GM18861 (cell line): ENCODE results near the gene NDOR1.

Source experiments
- ATAC-seq: cut with Tn5 transposase; IDR thresholded peaks from one replicate; pipeline ENCODE4 v1.9.1; 2021; ENCODE audit not compliant: unreplicated experiment

NDOR1 gene

DNA sequence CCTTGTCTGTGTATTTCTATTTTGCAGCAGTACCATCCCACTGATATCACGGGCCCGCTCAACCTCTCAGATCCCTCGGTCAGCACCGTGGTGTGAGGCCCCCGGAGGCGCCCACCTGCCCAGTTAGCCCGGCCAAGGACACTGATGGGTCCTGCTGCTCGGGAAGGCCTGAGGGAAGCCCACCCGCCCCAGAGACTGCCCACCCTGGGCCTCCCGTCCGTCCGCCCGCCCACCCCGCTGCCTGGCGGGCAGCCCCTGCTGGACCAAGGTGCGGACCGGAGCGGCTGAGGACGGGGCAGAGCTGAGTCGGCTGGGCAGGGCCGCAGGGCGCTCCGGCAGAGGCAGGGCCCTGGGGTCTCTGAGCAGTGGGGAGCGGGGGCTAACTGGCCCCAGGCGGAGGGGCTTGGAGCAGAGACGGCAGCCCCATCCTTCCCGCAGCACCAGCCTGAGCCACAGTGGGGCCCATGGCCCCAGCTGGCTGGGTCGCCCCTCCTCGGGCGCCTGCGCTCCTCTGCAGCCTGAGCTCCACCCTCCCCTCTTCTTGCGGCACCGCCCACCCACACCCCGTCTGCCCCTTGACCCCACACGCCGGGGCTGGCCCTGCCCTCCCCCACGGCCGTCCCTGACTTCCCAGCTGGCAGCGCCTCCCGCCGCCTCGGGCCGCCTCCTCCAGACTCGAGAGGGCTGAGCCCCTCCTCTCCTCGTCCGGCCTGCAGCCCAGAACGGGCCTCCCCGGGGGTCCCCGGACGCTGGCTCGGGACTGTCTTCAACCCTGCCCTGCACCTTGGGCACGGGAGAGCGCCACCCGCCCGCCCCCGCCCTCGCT lies 37.5 kb upstream of the NDOR1 start:
- no peak for ATAC-seq

DNA sequence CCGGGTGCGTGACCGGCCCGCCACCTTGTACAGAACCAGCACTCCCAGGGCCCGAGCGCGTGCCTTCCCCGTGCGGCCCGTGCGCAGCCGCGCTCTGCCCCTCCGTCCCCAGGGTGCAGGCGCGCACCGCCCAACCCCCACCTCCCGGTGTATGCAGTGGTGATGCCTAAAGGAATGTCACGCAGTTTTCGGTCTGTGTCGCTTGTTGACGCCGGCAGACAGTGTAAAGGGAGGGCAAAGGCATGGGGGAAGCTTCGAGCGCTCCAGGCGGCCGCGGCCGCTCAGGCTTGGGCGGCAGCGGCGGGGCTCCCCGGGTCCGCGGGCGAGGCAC lies 37.0 kb upstream of the NDOR1 start:
- ATAC-seq, result no peak

DNA sequence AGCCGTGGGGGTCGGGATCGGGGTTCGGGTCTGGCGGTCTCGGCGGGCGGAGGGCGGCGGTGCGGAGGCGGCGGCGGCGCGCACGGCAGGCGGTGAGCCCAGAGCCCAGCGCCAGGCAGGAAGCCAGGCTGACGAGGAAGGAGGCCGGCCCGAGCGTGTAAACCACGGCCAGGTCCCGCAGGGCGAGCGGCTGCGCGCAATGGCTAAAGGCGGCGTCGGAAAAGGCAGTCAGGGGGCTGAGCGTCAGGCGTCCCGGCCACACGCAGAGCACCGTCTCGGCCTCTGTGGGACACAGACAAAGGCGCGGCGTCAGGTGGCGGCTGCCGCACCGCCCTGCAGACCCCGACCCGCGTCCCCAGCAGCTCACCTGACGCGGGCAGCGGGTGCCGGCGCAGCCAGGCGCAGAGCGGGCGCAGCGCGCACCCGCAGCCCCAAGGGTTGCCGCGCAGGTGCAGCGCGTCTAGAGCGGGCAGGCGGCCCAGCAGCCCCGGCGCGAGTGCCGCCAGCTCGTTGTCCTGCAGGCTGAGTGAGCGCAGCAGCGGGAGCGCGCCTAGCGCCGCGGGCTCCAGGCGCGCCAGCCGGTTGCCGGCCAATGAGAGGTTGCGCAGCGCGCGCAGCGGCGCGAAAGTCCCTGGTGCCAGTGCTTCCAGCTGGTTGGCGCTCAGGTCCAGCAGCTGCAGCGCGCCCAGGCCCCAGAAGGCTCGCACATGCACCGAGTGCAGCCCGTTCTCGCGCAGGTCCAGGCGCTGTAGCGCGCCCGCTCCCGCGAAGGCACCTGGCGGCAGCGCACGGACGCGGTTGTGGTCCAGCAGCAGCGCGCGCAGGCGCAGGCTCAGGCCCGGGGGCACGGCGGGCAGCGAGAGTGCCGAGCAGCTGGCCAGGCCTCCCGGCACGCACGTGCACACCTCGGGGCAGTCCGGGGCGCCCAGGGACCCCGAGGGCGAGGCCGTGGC lies 36.3 kb upstream of the NDOR1 start:
- no peak for ATAC-seq

DNA sequence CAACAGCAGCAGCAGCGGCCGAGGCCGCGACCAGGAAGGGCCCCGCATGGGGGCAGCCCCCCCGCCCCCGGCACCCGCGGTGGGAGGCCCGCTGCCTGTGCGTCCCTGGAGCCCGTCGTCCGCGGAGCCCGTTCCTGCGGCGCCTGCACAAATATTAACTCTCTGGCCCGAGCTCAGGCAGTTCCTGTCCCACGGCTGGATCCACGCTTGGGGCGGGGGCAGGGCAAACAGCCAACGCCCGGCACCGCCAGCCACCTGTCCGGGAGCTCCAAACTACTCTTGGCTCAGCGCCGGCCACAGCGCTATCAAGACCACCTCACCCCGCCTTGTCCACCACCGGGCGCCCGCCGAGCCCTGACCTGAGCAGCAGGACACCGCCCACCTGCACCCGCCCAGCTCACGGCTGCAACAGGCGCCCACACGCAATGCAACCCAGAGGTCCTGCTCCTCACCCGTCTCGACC lies 35.6 kb upstream of the NDOR1 start, which contains the start of gene LRRC26:
Gene LRRC26, minus strand, starts transcription at position 156 of the 463 bp plus-strand sequence. Its CDS starts 108 bp downstream, at position 48.
- no peak for ATAC-seq

DNA sequence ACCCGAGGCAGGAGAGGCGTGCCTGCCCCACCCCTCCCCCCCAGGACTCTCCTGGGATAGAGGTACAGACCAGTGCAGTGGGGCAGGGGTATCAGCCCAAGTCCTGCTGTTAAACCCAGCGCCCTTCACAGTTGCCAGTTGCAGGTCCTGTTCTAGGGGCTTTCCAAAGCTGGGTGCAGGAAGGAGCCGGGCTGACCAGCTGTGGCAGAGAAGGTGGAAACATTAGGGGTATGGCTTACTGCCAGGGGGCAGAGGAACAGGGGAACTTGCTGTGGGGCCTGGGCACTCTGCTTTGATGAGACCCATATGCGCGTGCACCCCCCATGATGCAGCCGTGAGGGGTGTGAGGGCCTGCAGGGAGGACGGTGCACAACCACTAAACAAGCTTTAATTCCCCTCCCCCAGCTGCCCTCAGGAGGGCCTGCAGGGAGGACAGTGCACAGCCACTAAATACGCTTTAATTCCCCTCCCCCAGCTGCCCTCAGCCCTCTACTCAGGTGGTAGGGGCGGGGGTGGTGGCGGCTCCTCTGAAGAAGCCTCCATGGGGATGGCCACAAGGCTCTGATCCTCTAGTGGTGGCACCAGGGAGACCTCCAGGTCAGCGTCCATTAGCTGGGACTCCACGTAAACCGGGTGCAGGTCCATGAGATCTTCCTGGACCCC lies 34.9 kb upstream of the NDOR1 start:
- ATAC-seq, result no peak

DNA sequence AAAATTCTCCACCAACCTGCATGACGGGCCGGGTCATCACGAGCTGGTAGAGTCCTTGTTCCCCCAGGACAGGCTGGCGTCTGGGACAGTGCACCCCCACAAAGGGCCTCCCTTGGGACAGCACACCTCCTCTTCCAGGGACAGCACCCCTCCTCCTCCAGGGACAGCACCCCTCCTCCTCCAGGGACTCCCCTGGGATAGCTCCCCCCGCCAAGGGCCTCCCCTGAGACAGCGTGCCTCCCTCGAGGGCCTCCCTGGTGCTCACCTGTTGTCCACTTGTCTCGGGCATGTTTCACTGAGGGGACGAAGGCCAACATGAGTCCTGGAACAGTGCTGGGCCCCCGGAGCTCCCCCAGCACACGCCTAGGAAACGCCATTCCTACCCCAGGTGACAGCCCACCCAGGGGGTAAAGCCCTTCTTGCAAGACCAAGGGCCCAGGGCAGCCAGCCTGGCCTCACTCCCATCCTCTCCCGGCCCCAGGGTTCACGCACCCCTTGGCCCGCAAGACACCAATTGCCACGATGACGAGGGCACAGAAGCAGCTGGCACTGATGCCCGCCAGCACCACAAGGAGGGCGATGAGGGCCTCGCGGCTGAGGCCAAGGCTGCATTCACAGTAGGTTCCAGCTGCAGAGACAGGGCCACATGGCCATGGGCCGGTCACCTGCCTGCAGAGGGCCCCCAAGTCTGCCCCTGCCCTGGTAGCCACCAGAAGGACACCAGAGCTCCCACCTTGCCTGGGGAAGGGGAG lies 34.2 kb upstream of the NDOR1 start:
- ATAC-seq, result no peak

DNA sequence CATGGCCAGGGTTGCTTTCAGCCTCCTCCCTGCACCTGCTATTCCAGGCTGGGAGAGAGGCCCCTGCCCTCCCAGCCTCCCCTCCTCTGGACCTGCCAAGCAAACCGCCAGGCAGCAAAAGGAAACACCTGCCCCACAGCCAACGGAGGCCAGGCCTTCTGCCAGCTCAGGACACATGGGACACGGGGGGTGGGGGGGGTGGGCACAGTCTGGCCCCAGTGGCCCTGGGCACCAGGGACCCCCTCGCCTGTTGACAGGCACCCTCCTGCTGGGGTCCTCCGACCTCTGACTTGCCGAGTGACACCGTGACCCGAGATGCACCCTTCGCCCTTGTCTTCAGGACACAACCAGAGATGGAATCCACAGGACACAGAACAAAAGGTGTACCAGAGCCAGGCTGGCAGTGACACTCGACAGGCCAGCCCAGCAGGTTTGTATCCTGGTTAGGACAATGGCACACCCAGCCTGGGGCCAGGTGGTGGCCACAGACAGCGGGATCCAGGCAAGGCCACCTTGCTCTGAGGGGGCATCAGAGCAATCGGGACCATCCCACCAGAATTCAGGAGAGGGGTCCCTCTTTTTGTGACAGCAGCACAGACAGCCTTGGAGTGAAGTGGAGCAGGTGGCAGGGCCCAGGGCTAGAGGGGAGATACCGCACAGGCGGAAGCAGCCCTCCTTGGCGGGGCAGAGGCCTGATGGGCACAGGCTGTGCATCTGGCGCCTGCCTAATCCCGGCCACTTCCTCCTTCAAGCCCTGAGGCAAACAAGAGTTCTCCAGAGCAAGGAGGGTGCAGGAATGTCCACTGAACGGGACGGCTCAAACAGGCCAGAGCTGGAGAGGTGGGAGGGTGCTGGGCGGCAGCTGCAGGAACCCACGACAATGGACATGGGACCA lies 32.4 kb upstream of the NDOR1 start:
- ATAC-seq, result no peak

DNA sequence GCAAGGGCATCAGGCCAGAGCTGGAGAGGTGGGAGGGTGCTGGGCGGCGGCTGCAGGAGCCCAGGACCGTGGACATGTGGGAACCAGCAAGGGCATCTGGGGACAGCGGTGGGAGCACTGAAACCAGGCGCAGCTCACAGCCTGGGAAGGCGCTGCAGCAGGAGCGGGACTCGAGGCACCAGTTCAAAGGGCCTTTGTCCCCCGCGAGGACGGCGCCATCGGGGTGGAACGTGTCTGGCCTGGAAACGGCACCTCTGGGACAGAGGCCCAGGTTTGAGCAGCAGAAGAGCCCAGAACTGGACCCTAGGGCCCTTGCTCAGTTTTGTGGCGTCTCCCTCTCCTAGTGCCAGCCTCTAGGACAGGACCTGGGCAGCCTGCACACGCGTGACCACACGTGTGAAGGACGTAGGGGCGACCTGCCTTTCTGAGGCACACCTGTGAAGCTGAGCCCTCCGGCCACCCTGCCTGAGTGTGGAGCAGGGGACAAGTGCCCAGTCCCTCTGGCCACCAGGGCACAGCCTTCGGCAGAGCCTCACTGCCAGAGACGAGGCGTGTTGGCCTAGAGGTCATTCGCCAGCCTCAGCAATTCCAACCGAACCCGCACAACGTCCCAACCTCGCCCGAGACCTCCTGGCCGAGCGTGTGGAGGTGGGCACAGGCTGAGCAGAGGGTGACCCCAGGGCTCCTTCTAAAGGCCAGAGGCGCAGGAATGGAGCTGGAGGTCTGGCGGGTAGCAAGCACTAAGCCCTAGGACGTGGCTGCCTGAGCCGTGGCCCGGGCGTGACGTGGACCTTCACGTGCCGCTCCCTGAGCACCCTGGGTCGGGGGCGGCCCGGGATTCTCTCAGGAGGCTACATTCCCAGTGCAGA lies 31.5 kb upstream of the NDOR1 start:
- ATAC-seq, result no peak

DNA sequence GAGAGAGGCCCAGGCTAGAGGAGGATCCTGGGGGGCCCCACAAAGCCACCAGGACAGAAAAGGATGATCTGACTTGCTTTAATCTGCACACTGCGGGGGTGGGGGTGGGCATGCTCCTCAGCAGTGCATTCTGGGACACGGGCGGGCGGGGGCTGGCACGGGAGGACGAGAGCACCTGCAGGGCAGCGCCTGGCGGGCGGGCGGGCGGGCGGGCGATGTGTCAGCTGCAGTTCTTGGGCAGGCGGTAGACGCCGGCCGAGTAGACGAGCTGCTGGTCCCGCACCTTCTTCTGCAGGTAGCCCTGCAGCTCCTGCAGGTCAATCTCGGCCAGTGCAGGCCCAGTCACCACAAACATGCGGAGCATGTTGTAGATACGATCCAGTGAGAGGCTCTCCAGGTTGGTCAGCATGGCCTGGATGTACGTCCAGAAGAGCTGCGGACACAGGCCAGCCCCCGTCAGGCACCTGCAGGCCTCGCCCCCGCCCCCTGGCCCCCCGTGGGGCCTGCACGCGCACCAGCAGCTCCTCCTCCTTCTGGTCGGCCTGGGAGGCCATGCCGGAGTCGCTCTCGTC lies 30.7 kb upstream of the NDOR1 start:
- no peak for ATAC-seq

DNA sequence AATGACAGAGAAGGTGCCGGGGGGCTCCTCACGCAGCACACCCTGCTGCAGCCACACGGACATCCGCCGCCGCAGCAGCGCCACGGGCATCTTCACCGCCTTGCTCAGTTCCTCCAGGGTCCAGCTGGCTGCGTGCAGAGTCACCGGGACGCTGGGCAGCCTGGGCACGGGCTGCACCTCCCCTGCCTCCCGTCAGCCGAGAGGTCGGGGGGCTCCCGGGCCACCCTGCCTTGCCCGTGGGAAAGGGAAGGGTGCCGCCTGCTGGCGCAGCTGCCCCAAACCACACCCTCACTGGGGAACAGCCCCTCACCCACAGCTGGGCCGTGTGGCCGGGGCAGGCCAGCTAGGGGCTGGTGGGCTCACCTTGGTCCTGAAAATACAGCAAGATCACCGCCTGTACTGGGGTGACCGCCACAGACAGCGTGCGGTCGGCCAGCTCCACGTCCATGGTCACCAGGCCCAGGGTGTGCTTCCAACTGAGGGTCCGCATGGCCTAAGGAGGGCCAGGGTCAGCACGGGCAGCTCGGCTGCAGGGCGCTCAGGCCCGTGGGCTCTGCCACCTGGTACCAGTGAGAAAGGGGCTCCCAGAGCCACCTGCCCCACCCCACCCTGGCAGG lies 30.0 kb upstream of the NDOR1 start:
- no peak for ATAC-seq

DNA sequence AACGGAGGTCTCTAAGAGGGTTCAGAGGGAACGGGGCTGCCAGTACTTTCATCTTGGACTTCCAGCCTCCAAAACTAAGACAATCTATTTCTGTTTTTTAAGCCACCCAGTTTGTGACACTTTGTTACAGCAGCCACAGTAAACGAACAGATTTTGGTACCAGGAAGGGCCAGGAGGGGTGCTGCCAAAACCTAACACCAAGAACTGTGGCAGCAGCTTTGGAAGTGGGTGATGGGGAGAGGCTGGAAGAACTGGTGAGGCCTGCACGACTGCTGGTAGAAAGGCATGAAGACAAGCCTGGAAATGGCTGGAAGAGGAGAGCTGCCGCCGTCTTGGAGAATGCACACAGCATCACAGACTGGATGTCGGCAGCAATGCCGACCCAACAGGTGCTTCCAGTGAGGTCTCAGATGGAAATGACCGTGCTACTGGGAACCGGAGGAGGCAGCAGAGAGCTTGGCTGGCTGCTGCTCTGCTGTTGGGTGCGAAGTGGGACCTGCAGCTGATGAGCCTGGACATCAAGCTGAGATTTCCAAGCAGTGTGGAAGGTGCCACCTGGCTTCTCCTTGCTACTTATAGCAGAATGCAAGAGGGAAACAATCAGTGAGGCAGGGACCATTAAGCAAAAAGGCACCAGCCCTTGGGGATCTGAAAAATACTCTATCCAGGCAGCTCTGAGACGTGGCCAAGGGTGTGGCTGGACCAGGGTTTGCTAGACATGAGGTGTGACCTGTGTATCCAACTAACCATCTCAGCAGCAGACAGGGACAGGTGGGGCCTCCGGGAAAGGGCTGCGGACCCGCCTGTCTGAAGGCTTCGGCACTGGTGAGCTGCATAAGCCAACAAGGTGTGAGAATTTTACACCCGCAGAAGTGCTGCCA lies 29.0 kb upstream of the NDOR1 start:
- no peak for ATAC-seq

DNA sequence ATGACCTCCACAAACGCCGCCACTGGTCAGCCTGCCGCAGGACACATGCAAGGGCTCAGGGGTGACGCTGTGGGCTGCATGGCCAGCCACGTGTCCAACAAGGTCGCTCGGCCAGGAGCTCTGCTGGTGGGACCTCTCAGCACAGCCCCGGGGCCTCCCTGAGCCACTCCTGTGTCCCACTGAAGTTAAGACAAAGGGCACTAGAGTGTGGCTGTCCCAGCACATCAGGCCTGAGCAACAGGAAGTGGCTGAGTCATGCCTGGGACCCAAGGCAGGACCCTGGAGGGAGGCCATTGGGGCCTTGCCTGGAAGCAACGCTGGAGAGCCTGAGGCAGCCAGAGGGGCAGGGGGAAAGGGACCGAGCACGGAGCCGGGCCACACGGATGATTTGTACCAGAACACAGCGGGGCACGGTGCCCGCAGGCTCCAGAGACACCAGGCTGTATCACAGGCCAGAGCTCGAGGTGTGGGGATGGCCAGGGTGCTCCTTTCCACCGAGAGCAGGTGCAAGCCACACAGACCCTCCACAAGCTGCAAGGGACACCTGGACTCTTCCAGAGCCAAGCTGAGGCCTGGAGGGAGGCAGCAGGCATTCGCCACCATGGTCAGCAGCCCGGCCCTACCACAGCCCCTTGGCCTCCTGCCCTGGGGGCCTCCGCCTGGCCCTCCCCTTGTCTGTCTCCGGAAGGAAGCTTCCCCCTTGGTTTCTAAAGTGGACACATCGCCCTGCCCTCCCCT lies 27.1 kb upstream of the NDOR1 start:
- no peak for ATAC-seq

DNA sequence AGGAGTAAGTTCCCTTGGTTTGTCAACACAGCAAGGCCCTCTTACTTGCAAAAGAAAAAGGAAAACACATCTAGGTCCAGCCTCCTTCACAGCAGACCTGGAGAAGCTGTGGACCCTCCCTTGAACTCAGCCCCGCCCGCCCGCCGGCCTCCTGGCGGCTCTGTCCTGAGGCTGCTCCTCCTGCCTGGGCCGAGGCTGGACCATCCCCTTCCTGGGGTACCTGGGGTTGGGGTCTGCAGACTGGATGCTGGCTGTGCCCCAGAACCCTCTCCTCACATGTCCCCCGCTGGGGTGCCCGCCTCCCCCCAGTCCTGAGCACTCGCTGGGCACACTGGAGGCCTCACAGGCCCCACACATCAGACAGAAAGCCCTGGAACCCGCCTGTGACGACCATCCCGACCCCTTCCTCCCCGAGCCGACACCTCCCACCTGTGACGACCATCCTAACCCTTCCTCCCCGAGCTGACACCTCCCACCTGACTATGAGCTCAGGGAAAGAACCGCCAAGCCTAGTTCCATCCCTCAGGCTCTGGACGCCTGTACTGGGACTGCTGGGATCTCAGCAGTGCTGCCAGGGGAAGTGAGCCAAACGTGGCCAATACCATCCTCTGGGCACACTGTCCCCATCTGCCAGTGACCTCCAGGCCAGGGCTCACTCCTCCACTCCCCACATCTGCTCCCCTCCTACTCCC lies 26.4 kb upstream of the NDOR1 start:
- no peak for ATAC-seq

DNA sequence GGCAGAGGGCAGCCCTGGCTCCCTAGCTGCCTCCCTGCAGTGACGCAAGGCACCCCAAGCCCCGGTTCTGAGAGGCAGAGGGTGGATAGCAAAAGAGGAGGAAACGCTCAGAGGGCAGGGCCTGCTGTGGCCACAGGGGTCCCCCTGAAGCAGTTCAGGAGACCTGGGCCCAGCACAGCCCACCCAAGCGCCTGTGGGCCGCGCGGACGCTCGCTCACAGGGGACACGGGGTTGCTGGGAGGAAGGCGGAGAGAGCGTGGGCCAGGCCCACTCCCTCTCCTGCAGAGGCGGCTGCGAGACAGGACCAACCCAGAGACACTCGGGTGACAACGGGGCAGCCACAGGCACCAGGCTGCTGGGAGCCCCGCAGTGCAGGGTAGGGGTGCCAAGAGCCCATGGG lies 25.7 kb upstream of the NDOR1 start:
- ATAC-seq, result no peak

DNA sequence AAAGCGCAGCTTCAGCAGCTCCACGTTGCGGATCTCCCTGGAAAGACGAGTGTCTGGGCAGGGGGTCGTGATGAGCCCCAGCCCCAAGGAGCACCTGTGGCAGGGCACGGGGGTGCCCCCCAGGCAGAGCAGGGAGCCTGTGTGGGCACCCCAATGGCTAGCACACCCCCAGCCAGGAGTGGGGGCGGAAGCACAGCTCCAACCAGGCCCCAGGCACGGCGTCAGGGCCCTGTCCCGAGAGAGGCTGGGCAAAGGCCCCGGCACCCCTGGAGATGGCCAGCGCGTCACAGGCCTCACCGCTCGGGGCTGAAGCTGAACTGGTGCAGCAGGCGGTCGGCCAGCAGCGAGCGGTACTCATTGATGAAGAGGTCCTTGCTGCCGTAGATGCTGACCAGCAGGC lies 25.0 kb upstream of the NDOR1 start:
- ATAC-seq, result no peak

DNA sequence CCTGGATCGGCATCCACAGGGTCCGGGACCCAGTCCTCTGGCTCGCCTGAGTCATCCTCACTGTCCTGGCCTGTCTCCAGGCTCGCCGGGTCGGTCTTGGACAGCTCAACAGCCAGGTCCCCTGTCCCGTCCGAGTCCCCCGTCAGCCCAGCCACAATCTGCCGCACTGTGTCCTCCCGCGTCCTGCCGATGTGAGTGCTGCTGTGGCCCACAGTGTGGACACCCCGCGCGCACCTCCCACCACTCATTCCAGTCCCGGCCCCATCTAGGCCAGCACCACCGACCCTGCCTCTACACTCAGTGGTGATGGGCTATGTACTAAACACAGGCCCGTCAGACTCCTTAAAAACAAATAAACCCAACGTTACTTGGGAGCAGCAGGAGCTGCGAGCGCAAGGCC lies 23.8 kb upstream of the NDOR1 start:
- ATAC-seq, result no peak
